Hematopoietic multipotent progenitor cell treated with erythropoietin and hydrocortisone succinate and interleukin-3 and kit ligand, for 15 days (in vitro differentiated cells): Measurements from ENCODE around the gene BTG4.

Source experiments
- DNase-seq: peaks from one replicate; pipeline ENCODE4 v3.0.0-alpha.2; 2015; ENCODE audit warnings: low spot score

Gene BTG4

GRCh38 chr11:111512296-111513239, at the start of gene BTG4:
Gene BTG4, minus strand, starts transcription at chr11:111512386. Its CDS starts 13,610 bp downstream, at chr11:111498776.
- no peak for DNase-seq

DNA sequence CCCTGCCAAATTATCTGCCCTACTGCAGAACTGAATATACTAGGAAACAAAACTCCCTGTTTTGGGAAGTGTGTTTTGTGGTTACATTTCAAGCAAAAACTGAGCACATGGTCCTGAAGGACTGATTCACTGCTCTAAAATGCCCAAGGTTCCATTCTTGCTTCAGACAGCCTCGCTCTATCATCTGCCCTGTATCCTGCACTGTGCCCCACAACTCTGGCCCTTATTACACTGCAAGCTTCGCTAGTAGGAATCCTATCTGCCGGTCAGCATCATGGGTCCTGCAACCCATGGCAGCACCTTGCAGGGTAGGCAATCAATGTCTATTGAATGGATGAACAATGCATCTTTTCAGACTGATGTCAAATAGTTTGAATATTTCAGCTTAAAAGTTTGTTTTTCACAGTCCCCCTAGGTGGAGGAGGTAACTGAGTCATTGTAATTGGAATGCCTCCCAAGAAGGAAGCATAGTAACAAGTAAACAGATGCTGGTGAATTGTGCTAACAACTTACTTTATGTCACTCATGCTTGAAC, 49.7 kb upstream of the BTG4 start:
- no peak for DNase-seq

- no peak for DNase-seq
These were observed 49.1 kb upstream of the BTG4 start for GRCh38 chr11:111561306-111561705.

DNA sequence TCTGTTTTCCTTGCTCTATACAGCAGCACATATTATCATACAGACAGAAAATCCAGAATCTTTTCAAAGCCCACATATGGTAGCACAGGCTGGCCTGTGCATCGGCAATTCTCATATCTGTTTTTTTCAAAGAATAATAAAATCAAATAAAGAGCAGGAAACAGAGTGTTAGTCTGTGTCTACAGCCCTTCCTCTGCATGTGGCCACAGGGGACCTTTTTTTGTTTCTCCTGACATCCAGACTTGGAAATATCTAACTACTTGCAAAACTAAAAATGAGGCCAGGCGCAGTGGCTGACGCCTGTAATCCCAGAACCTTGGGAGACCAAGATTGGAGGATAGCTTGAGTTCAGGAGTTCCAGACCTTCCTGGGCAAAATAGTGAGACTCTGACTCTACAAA, 48.6 kb upstream of the BTG4 start:
- DNase-seq: no peak

GRCh38 chr11:111559800-111560464, 47.7 kb upstream of the BTG4 start:
- no peak for DNase-seq

DNA sequence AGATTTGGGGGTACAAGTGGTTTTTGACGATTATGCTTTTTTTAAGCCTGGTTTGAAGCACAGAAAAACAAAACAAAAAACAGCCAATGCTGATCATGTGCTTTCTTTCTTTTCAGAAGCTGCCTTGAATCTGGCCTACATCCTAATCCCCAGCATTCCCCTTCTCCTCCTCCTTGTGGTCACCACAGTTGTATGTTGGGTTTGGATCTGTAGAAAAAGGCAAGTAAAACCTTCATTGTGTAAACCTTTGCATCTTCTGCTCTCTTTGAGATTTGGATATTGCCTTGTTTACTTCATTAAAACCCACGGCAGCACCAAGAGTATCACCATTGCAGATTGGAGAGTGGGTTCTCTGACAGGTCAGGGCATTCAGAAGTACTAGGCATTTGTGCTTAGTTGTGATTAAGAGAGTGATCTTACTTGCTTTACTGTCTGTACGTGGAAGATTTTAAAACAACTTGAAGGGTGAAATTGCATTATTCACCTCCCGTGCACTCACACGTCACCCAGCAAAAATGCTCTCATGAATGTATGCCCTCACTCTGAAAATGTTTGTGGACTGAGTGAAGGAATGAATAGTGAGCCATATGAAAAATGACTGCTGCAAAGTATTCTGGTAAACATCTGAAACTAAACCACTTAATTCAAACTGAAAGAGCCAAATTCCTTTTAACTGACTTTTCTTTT, 45.4 kb upstream of the BTG4 start:
- no peak for DNase-seq

DNA sequence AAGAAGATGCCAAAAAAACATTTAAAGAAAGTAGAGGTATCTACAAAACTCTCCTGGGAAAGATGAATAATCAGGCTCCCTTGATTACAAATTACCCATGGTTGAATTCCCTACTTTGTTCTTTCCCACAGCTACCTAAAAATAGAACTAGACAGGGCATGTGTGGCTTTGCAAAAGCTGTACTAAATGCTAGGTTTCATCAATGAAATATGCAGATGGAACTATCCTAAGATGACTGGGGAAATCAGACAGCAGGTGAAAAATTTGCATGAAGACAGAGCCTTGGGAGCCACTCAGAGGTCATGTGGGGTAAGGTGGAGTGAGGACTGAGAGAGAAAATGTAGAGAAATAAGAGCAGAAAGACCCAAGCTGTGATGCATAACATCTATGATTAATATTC, 43.1 kb upstream of the BTG4 start:
- no peak for DNase-seq

- no peak for DNase-seq
These were observed 42.3 kb upstream of the BTG4 start for GRCh38 chr11:111554532-111554931.

GRCh38 chr11:111550258-111550657, 38.1 kb upstream of the BTG4 start:
- DNase-seq: no peak

DNA sequence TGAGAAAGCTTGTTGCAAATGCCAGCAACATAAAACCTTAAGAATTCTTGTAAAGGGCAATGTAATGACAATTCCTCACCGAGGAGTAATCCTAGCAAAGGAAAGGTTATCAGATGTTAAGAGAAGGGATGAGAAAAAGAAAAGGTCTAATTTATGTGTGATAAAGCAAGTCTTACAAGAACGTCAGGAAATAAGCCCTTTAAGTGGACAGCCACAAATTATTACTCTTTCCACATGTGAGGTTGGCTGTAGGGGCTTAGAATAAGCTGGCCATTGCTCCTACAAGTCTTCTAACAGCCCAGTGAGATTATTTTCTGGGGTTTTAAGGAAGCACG, 37.6 kb upstream of the BTG4 start:
- DNase-seq: no peak

DNA sequence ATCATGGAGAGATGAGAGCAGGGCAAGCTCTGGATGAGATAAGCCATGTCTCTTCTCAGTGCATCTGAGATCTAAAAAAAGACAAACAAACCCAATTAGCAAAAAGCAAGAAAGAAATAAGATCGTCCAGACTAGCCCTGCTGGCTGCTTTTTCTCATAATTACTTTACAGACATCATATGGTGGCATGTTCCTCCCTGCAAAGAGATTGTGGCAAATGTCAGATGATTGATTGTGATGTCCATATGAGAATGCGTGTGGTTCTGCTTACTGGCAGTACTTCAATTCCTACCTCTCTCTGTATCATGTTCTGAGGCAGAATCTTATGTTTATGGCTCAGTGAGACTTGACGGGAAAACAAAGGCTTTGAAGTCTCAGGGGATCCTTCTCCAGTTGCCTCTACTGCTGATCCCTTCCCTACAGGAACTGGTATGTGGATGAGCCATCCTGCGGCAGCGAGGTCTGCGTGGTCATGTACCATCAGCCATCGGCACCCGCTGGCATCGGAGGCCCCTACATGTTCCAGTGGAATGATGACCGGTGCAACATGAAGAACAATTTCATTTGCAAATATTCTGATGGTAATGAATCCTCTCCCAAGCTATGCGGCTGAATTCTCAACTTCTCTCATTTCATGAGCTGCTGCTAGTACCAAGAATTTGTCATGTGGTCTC, 37.1 kb upstream of the BTG4 start:
- no peak for DNase-seq

DNA sequence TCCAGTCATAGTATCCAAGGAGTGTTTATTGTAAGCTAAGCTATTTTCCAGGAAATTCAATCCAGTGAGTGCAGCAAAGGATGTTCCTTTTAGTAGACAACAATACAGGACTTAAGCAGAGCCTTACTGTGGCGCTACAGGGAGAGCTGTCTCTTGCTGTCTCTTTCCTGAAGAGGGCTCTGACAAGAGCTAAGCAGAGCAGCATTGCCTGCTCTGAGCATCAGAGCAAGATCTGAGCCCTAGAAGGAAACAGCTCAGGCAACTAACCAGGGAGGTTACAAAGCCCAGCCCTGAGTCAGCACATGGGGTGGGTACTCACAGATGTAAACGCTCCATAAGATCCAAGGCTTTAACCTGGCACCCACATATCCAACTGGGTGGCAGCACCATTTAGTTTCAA, 36.3 kb upstream of the BTG4 start:
- no peak for DNase-seq

- DNase-seq: no peak
These were observed 30.6 kb upstream of the BTG4 start for GRCh38 chr11:111542606-111543275.

DNA sequence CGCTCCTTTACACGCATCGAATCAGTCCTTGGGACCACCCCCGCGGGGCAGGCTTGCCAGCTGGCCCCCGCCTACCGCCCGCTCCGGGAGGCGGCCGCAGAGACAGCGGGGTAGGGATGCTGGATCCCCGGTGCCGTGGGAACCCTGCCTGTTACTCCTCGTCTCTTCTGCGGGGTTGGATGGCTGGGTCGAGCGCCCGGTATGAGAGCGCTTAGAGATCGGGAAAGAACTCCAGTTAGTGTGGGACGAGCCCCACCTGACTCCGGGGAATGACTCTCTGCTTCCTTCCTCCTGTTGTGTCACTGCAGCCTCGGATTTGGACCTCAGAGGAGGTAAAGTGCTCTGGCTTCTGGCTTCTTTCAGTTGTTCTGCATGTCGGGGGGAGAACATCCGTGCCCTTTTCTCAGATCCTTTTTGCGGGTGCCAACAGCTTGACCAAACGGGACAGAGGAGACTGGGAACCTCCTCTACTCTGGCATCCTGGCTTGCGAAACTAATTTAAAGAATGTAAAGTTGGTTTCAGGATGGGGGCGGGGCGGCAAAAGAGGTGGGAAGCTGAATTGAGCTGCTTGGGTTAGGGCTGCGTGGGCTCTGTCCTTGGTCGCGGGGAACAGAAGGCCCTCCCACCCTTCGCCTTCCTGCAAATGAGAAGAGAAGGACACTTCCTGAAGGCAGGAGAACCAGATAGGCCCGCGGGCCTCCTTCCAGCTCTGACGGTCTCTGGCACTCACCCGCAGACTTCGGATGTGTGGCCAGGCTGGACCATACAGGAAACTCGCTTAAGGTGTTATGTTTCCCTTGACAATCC, 29.3 kb upstream of the BTG4 start:
- no peak for DNase-seq

GRCh38 chr11:111540937-111541253, 28.7 kb upstream of the BTG4 start:
- no peak for DNase-seq

- DNase-seq: no peak
These were observed 28.1 kb upstream of the BTG4 start, which contains the start of gene LAYN for GRCh38 chr11:111540114-111540936. Gene LAYN, plus strand, starts transcription at chr11:111540720. Its CDS starts 124 bp downstream, at chr11:111540844.

GRCh38 chr11:111539426-111540113, 27.4 kb upstream of the BTG4 start:
- no peak for DNase-seq

GRCh38 chr11:111538407-111539114, 26.4 kb upstream of the BTG4 start:
- no peak for DNase-seq
